GM10266 (cell line): ENCODE data around the gene KIF5A.

Experiments used
- DNase-seq: peaks from one replicate; pipeline ENCODE4 v3.0.0; 2012; ENCODE audit errors: extremely low spot score
- TF ChIP-seq, protein P1 (sequence below): IDR thresholded peaks from 2 replicates; pipeline ENCODE4 v1.5.1; 2012; ENCODE audit warnings: mild to moderate bottlenecking, low read depth; ENCODE audit not compliant: control insufficient read depth, insufficient read depth; ENCODE audit errors: missing control alignments

Gene KIF5A

GRCh38 chr12:57620936-57621496 lies 71.2 kb downstream of the KIF5A start:
- TF ChIP-seq, protein P1, sequence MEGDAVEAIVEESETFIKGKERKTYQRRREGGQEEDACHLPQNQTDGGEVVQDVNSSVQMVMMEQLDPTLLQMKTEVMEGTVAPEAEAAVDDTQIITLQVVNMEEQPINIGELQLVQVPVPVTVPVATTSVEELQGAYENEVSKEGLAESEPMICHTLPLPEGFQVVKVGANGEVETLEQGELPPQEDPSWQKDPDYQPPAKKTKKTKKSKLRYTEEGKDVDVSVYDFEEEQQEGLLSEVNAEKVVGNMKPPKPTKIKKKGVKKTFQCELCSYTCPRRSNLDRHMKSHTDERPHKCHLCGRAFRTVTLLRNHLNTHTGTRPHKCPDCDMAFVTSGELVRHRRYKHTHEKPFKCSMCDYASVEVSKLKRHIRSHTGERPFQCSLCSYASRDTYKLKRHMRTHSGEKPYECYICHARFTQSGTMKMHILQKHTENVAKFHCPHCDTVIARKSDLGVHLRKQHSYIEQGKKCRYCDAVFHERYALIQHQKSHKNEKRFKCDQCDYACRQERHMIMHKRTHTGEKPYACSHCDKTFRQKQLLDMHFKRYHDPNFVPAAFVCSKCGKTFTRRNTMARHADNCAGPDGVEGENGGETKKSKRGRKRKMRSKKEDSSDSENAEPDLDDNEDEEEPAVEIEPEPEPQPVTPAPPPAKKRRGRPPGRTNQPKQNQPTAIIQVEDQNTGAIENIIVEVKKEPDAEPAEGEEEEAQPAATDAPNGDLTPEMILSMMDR: no peak
- DNase-seq: no peak

DNA sequence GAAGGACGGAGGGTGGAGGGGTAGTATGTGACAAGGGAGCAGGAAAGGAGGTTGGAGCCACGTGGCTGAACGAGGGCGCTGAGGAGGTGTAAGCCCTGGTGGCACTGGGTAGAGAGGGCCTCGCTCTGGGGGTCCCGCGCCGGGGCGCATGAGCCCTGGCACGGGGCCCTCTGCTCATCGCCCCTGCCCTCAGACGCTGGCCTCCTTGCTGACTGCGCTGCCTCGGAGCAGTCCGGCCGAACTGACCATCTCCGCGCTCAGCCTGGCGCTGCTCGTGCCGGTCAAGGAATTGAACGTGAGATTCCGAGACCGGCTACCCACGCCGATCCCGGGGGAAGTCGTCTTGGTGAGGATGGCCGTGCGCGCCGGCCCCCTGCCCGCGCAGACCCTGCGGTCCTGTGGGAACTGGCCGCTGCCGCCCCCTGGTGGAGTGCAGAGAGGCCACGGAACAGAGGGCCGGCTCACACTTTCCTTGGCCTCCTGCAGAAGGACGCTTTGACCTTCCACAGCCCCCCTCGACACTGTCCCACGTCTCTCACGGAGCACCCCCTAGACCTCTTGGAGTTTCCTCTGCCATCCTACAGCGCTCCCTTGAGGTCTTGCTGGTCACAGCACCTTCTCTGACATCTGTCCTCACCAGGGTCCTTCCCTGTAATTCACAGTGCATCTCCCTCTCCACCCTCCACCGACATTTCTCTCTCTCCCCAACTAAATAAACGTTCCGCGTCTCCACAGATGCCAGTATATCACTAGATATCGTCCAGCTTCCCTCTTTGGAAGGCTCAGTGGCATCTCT lies 71.9 kb downstream of the KIF5A start:
- TF ChIP-seq, protein P1: peak; percentile 90
- peak; percentile 86 for DNase-seq

DNA sequence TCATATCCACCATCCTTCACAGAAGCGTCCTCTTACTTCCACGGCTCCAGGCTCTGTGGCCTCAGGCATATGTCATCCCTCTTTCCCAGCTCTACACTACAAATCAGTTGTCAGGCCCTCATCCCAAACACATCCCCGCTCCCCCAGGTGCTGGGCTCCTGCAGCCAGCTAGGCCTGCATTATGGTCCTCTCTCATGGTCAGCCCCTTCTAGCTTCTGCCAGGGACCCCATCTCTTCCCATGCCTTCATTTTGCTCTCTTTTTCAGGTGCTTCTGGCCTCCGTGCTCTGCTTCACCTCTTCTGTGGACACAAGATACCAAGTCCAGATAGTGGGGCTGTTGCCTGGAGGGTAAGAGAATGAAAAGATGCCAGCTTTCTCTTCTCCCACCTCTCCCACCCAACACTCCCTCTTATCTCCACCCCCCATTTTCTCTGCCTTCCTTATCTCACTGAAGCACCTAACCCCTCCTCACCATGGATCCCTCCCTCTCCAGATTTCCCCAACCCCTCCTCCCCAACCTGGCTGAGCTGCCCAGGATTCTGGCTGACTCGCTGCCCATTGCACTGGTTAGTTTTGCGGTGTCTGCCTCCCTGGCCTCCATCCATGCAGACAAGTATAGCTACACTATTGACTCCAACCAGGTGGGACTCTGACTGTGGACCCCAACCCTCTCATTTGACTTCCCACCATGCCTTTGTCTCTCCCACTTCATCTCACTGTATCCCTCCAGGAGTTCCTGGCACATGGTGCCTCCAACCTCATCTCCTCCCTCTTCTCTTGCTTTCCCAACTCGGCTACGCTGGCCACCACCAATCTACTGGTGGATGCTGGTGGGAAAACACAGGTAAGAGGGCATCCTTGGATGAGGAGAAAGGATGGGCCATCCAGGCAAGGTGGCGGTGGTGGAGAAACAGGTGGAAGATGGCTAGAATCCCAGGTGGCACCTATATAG lies 72.7 kb downstream of the KIF5A start:
- DNase-seq: no peak
- TF ChIP-seq, protein P1: no peak

- TF ChIP-seq, protein P1: no peak
- no peak for DNase-seq
Observed at GRCh38 chr12:57623385-57623784, 73.5 kb downstream of the KIF5A start.

GRCh38 chr12:57623811-57624390 lies 74.1 kb downstream of the KIF5A start:
- no peak for DNase-seq
- TF ChIP-seq, protein P1: no peak

- DNase-seq: no peak
- TF ChIP-seq, protein P1: no peak
Observed at GRCh38 chr12:57624441-57625220, 74.8 kb downstream of the KIF5A start.
